ENCODE measurements around the gene TARS2. TPM values are rescaled to one million over a fixed set of nuclear protein-coding genes. Genes with fewer than 3 reads are reported as not detected.

Gene TARS2
- total and polyA plus RNA-seq, 2 donors from 2014 or later, result 20.4 to 25.6 TPM

- no peaks in the 10 kb centered on the region for H3K27me3 ChIP-seq (ENCODE audit: control insufficient read depth, insufficient read depth, low read length)
- TF ChIP-seq CTCF (IDR thresholded peaks at IDR 0.05; ENCODE audit: borderline replicate concordance, extremely low read depth, insufficient read depth), result no peak
- H3K4me1 ChIP-seq (ENCODE audit: control insufficient read depth in 2 of 3, insufficient read depth in 2 of 3, low read depth in 1 of 3, low read length in 3 of 3), result peaks cover 2 to 4% (median 3%) of the 10 kb centered on the region in 3 donors
- H3K9me3 ChIP-seq (ENCODE audit: control insufficient read depth in 2 of 3, insufficient read depth in 1 of 3, low read length in 3 of 3), result no peaks in the 10 kb centered on the region
- H3K27ac ChIP-seq (ENCODE audit: low read depth in 2 of 2, low read length in 2 of 2), result no peak overlapping the region
- peak in 1 of 5 donors; percentile 37 for DNase-seq
- FAIRE-seq, result no peak
- H3K4me3 ChIP-seq (ENCODE audit: low read length in 3 of 3), result no peak overlapping the region
- intact Hi-C loops (cut with DNase I), result no loop called here
- H3K36me3 ChIP-seq (ENCODE audit: control insufficient read depth in 2 of 3, insufficient read depth in 3 of 3, low read length in 3 of 3), result no peaks in the 10 kb centered on the region
- H3K9ac ChIP-seq (ENCODE audit: low read length in 3 of 3), result no peak overlapping the region
Measured at GRCh38 chr1:150511985-150512660, 24.9 kb downstream of the TARS2 start.

GRCh38 chr1:150512846-150513245 lies 25.6 kb downstream of the TARS2 start:
- Histone ChIP-seq H3K4me3 (ENCODE audit: low read length in 3 of 3) (no peak overlapping the region), H3K36me3 (ENCODE audit: control insufficient read depth in 2 of 3, insufficient read depth in 3 of 3, low read length in 3 of 3) (no peaks in the 10 kb centered on the region), H3K27ac (ENCODE audit: low read depth in 2 of 2, low read length in 2 of 2) (no peak overlapping the region), H3K4me1 (ENCODE audit: control insufficient read depth in 2 of 3, insufficient read depth in 2 of 3, low read depth in 1 of 3, low read length in 3 of 3) (peaks cover 2 to 4% (median 3%) of the 10 kb centered on the region in 3 donors), H3K9ac (ENCODE audit: low read length in 3 of 3) (no peak overlapping the region), H3K27me3 (ENCODE audit: control insufficient read depth, insufficient read depth, low read length) (no peaks in the 10 kb centered on the region), H3K9me3 (ENCODE audit: control insufficient read depth in 2 of 3, insufficient read depth in 1 of 3, low read length in 3 of 3) (no peaks in the 10 kb centered on the region)
- peak in 2 of 5 donors; percentile 5 to 21 for DNase-seq
- no peak for TF ChIP-seq CTCF (IDR thresholded peaks at IDR 0.05; ENCODE audit: borderline replicate concordance, extremely low read depth, insufficient read depth)
- FAIRE-seq, result no peak
- intact Hi-C loops (cut with DNase I), result no loop called here

- Histone ChIP-seq H3K4me1 (ENCODE audit: control insufficient read depth in 2 of 3, insufficient read depth in 2 of 3, low read depth in 1 of 3, low read length in 3 of 3) (peaks cover 2 to 4% (median 3%) of the 10 kb centered on the region in 3 donors), H3K4me3 (ENCODE audit: low read length in 3 of 3) (no peak overlapping the region), H3K9ac (ENCODE audit: low read length in 3 of 3) (no peak overlapping the region), H3K27ac (ENCODE audit: low read depth in 2 of 2, low read length in 2 of 2) (no peak overlapping the region), H3K9me3 (ENCODE audit: control insufficient read depth in 2 of 3, insufficient read depth in 1 of 3, low read length in 3 of 3) (no peaks in the 10 kb centered on the region), H3K27me3 (ENCODE audit: control insufficient read depth, insufficient read depth, low read length) (no peaks in the 10 kb centered on the region), H3K36me3 (ENCODE audit: control insufficient read depth in 2 of 3, insufficient read depth in 3 of 3, low read length in 3 of 3) (no peaks in the 10 kb centered on the region)
- peak in 3 of 5 donors; percentile 32 to 59 (median 36) for DNase-seq
- TF ChIP-seq CTCF (IDR thresholded peaks at IDR 0.05; ENCODE audit: borderline replicate concordance, extremely low read depth, insufficient read depth), result no peak
- FAIRE-seq, result no peak
- intact Hi-C loops (cut with DNase I), result no loop called here
Measured at GRCh38 chr1:150513351-150513791, 26.2 kb downstream of the TARS2 start.

All from kidney (tissue), 14 donors.